Measurements from ENCODE around the gene ERP44.

Gene ERP44

DNA sequence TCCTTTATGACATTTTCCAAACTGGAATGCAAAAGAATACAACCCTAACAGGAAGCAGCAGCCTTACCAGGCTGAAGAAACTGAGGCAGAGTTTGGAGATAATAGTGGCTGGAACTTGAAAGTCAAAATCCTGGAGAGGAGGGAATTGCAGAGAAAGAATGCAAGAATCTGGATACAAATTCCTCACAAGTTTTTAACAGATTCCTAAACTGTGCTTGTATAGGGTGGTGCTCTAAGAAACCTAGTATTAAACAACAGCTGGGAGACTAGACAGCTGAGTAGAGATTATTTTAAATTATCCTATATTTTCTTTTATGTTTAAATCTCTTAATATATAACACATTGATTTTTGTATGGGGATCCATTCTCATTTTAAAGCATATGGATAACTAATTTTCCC, 31.0 kb upstream of the ERP44 start:
- TF ChIP-seq, protein P1, sequence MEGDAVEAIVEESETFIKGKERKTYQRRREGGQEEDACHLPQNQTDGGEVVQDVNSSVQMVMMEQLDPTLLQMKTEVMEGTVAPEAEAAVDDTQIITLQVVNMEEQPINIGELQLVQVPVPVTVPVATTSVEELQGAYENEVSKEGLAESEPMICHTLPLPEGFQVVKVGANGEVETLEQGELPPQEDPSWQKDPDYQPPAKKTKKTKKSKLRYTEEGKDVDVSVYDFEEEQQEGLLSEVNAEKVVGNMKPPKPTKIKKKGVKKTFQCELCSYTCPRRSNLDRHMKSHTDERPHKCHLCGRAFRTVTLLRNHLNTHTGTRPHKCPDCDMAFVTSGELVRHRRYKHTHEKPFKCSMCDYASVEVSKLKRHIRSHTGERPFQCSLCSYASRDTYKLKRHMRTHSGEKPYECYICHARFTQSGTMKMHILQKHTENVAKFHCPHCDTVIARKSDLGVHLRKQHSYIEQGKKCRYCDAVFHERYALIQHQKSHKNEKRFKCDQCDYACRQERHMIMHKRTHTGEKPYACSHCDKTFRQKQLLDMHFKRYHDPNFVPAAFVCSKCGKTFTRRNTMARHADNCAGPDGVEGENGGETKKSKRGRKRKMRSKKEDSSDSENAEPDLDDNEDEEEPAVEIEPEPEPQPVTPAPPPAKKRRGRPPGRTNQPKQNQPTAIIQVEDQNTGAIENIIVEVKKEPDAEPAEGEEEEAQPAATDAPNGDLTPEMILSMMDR (IDR thresholded peaks at IDR 0.05; ENCODE audit: low read depth, low read length): no peak
- H3K4me3 ChIP-seq (replicated peaks in 1 of 2; ENCODE audit: low read depth in 2 of 2, low read length in 2 of 2): no peak overlapping the region
- DNase-seq (ENCODE audit: low read depth in 2 of 2): no peak

DNA sequence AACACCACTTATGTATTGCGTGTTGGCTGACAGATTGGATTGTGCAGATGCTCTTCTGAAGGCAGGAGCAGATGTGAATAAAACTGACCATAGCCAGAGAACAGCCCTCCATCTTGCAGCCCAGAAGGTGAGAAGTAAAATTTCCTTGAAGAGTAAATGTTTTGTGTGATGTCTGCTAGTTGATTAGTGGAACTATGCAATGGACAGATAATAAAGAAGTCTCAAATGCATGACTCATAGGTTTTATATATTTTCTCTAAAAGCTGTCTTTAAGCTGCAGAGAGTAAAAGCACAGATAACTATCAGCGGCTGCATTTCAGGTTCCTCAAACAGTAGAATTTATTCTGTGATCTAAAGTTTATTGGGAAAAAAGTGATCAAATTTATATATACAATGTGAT, 27.6 kb upstream of the ERP44 start:
- no peak for DNase-seq (ENCODE audit: low read depth in 2 of 2)
- H3K4me3 ChIP-seq (replicated peaks in 1 of 2; ENCODE audit: low read depth in 2 of 2, low read length in 2 of 2): no peak overlapping the region
- TF ChIP-seq, protein P1 (IDR thresholded peaks at IDR 0.05; ENCODE audit: low read depth, low read length): no peak

DNA sequence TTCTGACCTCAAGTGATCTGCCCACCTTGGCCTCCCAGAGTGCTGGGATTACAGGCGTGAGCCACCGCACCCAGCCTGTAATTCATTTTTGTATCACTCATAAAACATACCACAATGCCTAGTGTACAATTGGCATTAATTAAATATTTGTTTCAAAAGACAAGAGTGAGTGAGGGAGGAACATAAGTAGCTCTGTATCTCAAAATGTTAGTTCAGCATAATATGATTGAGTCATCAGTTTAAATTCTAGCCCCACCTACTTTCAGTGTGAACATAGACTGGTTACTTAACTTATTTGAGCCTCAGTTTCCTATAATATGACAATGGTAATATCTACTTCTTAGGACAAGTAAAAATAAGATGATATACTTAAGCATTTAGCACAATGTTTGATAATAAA, 27.1 kb upstream of the ERP44 start:
- no peak overlapping the region for H3K4me3 ChIP-seq (replicated peaks in 1 of 2; ENCODE audit: low read depth in 2 of 2, low read length in 2 of 2)
- no peak for DNase-seq (ENCODE audit: low read depth in 2 of 2)
- TF ChIP-seq, protein P1 (IDR thresholded peaks at IDR 0.05; ENCODE audit: low read depth, low read length): no peak

DNA sequence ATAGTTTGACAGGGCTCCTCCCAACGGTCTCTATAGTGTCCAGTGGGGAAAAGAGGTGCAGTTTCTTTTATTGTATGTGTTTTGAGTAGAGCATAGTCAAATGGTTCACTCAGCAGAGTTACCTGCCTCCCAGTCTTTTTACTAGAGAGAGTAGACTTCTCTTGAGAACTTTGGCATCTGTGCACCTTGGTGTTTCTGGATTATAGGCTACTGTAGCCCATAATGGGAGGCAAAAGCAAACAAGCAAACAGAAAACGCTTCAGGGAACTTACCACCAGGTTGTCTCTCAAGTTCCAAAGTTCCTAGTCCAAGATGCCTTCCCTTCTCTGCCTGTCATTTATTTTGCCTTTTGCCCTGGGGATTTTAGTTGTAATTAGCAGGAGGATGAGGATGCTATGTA, 26.4 kb upstream of the ERP44 start:
- no peak for DNase-seq (ENCODE audit: low read depth in 2 of 2)
- TF ChIP-seq, protein P1 (IDR thresholded peaks at IDR 0.05; ENCODE audit: low read depth, low read length): no peak
- H3K4me3 ChIP-seq (replicated peaks in 1 of 2; ENCODE audit: low read depth in 2 of 2, low read length in 2 of 2): no peak overlapping the region

DNA sequence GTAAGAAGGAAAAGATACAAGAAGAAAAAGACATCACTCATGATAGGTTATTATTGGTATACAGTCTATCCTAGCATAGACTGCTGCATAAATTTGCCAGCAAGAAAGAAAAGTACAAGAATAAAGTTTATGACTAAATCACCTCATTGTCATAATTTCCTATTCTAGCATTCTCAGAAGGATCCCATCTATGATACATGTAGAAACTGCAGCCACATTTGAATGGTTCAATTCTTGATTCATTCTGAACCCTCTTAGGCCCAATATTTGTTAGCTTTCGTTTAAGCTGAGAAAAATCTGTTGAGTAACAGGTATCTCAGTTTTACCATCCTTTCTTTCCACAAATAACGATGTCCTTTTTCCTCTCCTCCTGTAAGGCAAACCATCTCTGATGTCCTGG, 21.5 kb upstream of the ERP44 start:
- DNase-seq (ENCODE audit: low read depth in 2 of 2): no peak
- TF ChIP-seq, protein P1 (IDR thresholded peaks at IDR 0.05; ENCODE audit: low read depth, low read length): no peak
- H3K4me3 ChIP-seq (replicated peaks in 1 of 2; ENCODE audit: low read depth in 2 of 2, low read length in 2 of 2): no peak overlapping the region

DNA sequence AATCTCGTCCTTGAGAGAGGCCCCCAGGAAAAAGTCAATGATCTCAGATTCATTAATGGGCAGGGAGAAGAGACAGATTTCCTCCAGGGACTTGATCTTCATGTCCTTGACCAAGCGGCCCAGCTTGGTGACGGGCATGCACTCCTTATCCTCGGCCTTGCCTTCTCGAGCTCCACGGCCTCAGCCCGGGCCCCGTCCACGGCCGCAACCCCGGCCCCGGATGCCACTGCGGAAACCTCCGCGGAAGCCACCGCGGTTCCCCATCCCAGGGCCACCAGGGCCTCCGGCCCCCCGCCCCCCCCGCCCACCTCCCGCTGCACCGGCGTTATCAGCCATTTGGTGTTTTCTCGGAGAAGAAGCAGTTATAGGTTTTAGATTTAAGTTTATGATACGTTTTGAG, 18.5 kb upstream of the ERP44 start:
- DNase-seq (ENCODE audit: low read depth in 2 of 2): no peak
- TF ChIP-seq, protein P1 (IDR thresholded peaks at IDR 0.05; ENCODE audit: low read depth, low read length): no peak
- no peak overlapping the region for H3K4me3 ChIP-seq (replicated peaks in 1 of 2; ENCODE audit: low read depth in 2 of 2, low read length in 2 of 2)

DNA sequence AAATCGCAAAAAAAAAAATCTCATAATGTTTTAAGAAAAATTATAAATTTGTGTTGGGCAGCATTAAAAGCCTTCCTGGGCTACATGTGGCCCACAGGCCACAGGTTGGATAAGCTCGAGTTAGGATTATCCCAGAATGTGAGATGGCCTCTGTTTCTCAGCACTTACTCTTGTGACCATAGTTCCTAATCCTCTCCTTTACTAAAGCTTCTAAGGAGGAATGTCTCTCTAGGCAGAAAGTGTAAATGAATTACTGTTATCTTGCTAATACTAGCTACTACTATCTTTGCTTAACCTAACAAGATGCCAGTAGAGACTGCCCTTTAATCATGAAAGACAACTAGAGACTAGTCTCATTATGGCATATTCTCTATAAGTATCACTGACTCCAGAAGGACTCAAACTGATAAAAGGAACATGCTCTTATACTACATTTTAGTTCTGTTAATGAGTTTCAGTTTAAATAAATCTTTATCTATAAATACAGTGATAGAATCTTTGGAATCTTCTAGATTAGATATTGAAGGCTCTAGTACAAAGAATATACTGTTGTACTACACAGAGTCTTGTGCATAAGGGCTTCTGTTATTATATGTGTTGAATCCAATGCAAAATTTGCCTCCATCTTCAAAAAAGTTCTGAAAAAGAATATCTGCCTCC, 14.0 kb upstream of the ERP44 start:
- TF ChIP-seq, protein P1 (IDR thresholded peaks at IDR 0.05; ENCODE audit: low read depth, low read length): no peak
- H3K4me3 ChIP-seq (replicated peaks in 1 of 2; ENCODE audit: low read depth in 2 of 2, low read length in 2 of 2): no peak overlapping the region
- DNase-seq (ENCODE audit: low read depth in 2 of 2): no peak
